Nephron (organoid): ENCODE measurements around the gene COA4.

ENCODE experiments used
- H3K27ac Mint-ChIP-seq, 3 experiments: 2 replicates each; pipeline ENCODE4 v1.8.0; 2020; ENCODE audit warnings: mixed read lengths in 3 of 3, mild to moderate bottlenecking in 2 of 3, moderate library complexity in 1 of 3
- H3K27me3 Mint-ChIP-seq: 2 replicates; pipeline ENCODE4 v1.8.0; 2021; ENCODE audit warnings: low read depth, mild to moderate bottlenecking, moderate library complexity, mixed read lengths
- H3K36me3 Mint-ChIP-seq: 2 replicates; pipeline ENCODE4 v1.8.0; 2020; ENCODE audit warnings: low read depth, mixed read lengths
- H3K4me1 Mint-ChIP-seq: 2 replicates; pipeline ENCODE4 v1.8.0; 2020; ENCODE audit warnings: mixed read lengths
- H3K4me3 Mint-ChIP-seq, 3 experiments: 2 replicates each; pipeline ENCODE4 v1.8.0; 2020; ENCODE audit warnings: mild to moderate bottlenecking in 3 of 3, mixed read lengths in 3 of 3, moderate library complexity in 2 of 3
- H3K9me3 Mint-ChIP-seq: 2 replicates; pipeline ENCODE4 v1.8.0; 2020; ENCODE audit warnings: mixed read lengths
- CTCF ChIP-seq, 3 experiments: fragments of 200-600 bp; sonication (generic); IDR thresholded peaks; one replicate each; pipeline ENCODE4 v1.5.0; 2021; ENCODE audit warnings: antibody characterized with exemption in 3 of 3; ENCODE audit not compliant: unreplicated experiment in 3 of 3

COA4 gene

GRCh38 chr11:73876424-73877310 lies at the start of gene COA4, which contains the start of gene PAAF1:
Gene COA4 (minus strand): TSS chr11:73876846. CDS start chr11:73873378, 3,468 bp downstream.
Gene PAAF1 (plus strand): TSS chr11:73876999. CDS start chr11:73877022, 23 bp downstream.
- TF ChIP-seq CTCF (IDR thresholded peaks at IDR 0.05; ENCODE audit: unreplicated experiment in 3 of 3) = no peak
- no peaks in the 10 kb centered on the region for H3K27me3 Mint-ChIP-seq
- no peaks in the 10 kb centered on the region for H3K9me3 Mint-ChIP-seq
- peaks cover 21% of the 10 kb centered on the region for H3K36me3 Mint-ChIP-seq
- peak within 1 kb of the TSS; percentile 96 to 99 (median 97) for H3K4me3 Mint-ChIP-seq
- peaks cover 32% of the 10 kb centered on the region for H3K4me1 Mint-ChIP-seq
- H3K27ac Mint-ChIP-seq = peak within 1 kb of the TSS; percentile 94 to 100 (median 99)

GRCh38 chr11:73921180-73921579 lies 44.5 kb upstream of the COA4 start:
- Mint-ChIP-seq H3K4me1 (no peaks in the 10 kb centered on the region), H3K27me3 (no peaks in the 10 kb centered on the region)

GRCh38 chr11:73916435-73916834 lies 39.8 kb upstream of the COA4 start:
- no peak for TF ChIP-seq CTCF (IDR thresholded peaks at IDR 0.05; ENCODE audit: unreplicated experiment in 3 of 3)
- H3K4me1 Mint-ChIP-seq = no peaks in the 10 kb centered on the region
- no peak overlapping the region for H3K27ac Mint-ChIP-seq
- H3K9me3 Mint-ChIP-seq = no peaks in the 10 kb centered on the region
- peaks cover 48% of the 10 kb centered on the region for H3K36me3 Mint-ChIP-seq
- H3K4me3 Mint-ChIP-seq = no peak overlapping the region
- H3K27me3 Mint-ChIP-seq = no peaks in the 10 kb centered on the region

More at GRCh38 chr11:73921180-73921579, 44.5 kb upstream of the COA4 start:
- Mint-ChIP-seq H3K4me3 (no peak overlapping the region), H3K9me3 (no peaks in the 10 kb centered on the region), H3K27ac (no peak overlapping the region), H3K36me3 (peaks cover 54% of the 10 kb centered on the region)
- no peak for TF ChIP-seq CTCF (IDR thresholded peaks at IDR 0.05; ENCODE audit: unreplicated experiment in 3 of 3)

- Mint-ChIP-seq H3K4me1 (no peaks in the 10 kb centered on the region), H3K9me3 (no peaks in the 10 kb centered on the region), H3K27me3 (no peaks in the 10 kb centered on the region), H3K4me3 (no peak overlapping the region), H3K36me3 (peaks cover 52% of the 10 kb centered on the region), H3K27ac (no peak overlapping the region)
- no peak for TF ChIP-seq CTCF (IDR thresholded peaks at IDR 0.05; ENCODE audit: unreplicated experiment in 3 of 3)
These were observed 37.6 kb upstream of the COA4 start for GRCh38 chr11:73914284-73914683.

GRCh38 chr11:73913472-73913871 lies 36.8 kb upstream of the COA4 start:
- H3K36me3 Mint-ChIP-seq = peaks cover 46% of the 10 kb centered on the region

More at GRCh38 chr11:73913472-73913871, 36.8 kb upstream of the COA4 start:
- TF ChIP-seq CTCF (IDR thresholded peaks at IDR 0.05; ENCODE audit: unreplicated experiment in 3 of 3) = no peak
- Mint-ChIP-seq H3K4me3 (no peak overlapping the region), H3K27ac (no peak overlapping the region), H3K9me3 (no peaks in the 10 kb centered on the region), H3K4me1 (no peaks in the 10 kb centered on the region), H3K27me3 (no peaks in the 10 kb centered on the region)
